Epithelial cell of proximal tubule (primary cell): Measurements from ENCODE around the gene WDR38. TPM values are rescaled to one million over a fixed set of nuclear protein-coding genes. Genes with fewer than 3 reads are reported as not detected.

Source experiments
- DNase-seq: peaks from one replicate; pipeline ENCODE4 v3.0.0-alpha.2; 2011; ENCODE audit warnings: low read depth
- H3K4me3 ChIP-seq: 2 replicates; pipeline ENCODE4 v1.5.1; 2011; ENCODE audit warnings: low read depth, mild to moderate bottlenecking, low read length
- total RNA-seq: library from RNA; depleted of rRNA; stranded (reverse); fragments of >200 nt; gene quantifications from 2 replicates; pipeline ENCODE4 v1.2.3, GENCODE V29; 2015
- TF ChIP-seq, protein P1 (sequence below): conservative IDR thresholded peaks from 2 replicates; pipeline ENCODE4 v1.5.1; 2012; ENCODE audit warnings: low read depth, mild to moderate bottlenecking, low read length

WDR38 gene
- total RNA-seq, 1 donor from 2014 or later: not detected

DNA sequence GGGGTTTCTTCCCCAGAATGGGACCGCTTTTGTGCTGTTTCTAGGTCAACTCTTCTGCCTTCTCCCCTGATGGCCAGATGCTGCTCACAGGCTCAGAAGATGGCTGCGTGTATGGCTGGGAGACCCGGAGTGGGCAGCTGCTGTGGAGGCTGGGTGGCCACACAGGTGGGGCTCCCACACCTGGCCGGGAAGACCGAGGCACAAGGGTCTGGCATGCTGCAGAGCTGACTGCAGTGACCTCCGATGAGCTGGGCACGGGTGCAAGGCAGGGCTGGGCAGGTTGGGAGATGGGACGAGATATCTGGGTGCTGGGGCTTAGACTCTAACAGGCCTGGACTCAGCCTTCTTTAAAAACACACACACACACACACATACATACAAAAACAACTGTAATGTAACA, 901 bp downstream of the WDR38 start:
- TF ChIP-seq, protein P1, sequence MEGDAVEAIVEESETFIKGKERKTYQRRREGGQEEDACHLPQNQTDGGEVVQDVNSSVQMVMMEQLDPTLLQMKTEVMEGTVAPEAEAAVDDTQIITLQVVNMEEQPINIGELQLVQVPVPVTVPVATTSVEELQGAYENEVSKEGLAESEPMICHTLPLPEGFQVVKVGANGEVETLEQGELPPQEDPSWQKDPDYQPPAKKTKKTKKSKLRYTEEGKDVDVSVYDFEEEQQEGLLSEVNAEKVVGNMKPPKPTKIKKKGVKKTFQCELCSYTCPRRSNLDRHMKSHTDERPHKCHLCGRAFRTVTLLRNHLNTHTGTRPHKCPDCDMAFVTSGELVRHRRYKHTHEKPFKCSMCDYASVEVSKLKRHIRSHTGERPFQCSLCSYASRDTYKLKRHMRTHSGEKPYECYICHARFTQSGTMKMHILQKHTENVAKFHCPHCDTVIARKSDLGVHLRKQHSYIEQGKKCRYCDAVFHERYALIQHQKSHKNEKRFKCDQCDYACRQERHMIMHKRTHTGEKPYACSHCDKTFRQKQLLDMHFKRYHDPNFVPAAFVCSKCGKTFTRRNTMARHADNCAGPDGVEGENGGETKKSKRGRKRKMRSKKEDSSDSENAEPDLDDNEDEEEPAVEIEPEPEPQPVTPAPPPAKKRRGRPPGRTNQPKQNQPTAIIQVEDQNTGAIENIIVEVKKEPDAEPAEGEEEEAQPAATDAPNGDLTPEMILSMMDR: no peak
- DNase-seq: no peak
- no peak overlapping the region for H3K4me3 ChIP-seq

DNA sequence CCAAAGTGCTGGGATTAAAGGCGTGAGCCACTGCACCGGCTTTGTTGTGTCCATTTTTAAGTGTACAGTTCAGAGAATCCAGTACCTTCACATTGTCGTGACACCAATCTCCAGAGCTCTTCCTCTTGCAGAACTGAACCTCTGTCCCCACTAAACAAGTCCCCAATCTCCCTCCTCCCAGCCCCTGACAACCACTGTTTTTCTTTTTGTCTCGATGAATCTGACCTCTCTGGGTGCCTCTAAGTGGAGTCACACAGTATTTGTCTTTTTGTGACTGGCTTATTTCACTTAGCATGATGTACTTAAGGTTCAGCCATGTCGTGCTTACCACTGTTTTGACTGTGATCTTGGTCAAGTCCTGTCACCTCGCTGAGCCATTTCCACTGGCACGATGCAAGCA, 1.6 kb downstream of the WDR38 start:
- H3K4me3 ChIP-seq: no peak overlapping the region
- no peak for DNase-seq
- TF ChIP-seq, protein P1: no peak

DNA sequence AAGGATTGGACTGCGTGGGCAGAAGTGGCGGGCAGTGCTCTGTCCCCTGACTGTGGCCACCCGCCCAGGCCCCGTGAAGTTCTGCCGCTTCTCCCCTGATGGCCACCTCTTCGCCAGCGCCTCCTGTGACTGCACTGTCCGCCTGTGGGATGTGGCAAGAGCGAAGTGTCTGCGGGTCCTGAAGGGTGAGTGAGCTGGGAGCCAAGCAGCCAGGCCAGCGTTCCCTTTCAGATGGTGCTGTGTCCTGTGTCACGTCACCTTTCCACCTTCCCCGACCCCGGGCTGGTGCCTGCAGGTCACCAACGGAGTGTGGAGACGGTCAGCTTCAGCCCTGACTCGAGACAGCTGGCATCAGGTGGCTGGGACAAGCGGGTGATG, 2.3 kb downstream of the WDR38 start:
- H3K4me3 ChIP-seq: no peak overlapping the region
- TF ChIP-seq, protein P1: no peak
- no peak for DNase-seq

DNA sequence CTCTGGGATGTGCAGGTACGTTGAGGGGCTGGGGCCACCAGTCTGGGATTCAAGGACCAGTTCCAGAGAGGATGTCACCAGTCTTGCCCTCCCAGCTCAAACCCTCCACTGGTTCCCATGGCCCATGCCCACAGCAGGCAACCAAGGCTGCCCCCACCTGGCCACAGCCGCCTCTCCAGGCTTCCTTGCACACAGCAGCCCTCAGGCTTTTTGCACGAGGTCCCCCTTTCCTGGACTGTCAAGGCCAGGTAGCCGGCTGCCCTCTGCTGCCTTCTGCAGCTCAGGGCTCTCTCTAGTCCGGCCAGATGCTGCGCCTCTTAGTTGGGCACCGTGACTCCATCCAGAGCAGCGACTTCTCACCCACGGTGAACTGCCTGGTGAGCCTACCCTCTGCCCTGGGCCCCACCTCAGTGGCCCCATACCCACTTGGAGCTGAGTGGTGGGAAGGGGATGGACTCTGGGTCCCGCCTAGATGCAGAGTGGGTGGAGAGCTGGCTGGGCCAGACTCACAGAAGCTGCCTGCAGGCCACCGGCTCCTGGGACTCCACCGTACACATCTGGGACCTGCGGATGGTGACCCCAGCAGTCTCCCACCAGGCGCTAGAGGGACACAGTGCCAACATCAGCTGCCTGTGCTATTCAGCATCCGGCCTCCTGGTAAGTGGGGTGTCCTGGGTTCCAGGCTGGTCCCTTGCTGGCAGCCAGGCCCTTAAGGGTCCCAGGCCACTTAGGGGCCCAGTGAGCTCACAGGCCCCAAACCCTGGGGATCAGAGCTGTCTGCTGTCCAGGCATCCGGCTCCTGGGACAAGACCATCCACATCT, 2.9 kb downstream of the WDR38 start:
- no peak for DNase-seq
- no peak overlapping the region for H3K4me3 ChIP-seq
- TF ChIP-seq, protein P1: peak; percentile 45

DNA sequence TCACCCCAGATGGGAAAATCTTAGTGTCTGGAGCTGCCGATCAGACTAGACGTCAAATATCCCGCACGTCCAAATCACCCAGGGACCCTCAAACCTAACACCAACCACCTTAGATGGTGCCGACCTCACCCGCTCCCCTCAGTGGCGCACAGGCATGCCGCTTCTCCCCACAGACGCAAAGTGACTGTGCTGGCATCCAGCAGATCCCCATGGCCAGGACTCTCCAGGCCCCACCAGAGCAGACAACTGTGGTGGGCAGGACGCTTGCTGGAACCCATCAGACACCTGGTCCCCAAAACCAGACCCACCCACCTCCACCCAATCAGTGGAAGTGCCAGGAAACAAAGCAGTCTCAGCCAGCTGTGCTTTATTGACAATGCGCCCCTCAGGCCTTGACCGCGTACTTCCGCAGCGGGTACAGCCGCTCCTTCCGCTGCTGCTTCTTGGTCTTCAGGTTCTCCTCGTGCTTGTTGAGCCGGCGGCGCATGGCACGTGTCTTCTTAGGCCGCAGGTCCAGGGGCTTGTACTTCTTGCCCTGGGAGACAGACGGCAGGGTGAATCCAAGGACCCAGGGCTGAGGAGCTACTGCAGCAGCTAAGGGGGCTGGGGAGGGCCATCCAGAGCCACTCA, 4.4 kb downstream of the WDR38 start:
- no peak overlapping the region for H3K4me3 ChIP-seq

DNA sequence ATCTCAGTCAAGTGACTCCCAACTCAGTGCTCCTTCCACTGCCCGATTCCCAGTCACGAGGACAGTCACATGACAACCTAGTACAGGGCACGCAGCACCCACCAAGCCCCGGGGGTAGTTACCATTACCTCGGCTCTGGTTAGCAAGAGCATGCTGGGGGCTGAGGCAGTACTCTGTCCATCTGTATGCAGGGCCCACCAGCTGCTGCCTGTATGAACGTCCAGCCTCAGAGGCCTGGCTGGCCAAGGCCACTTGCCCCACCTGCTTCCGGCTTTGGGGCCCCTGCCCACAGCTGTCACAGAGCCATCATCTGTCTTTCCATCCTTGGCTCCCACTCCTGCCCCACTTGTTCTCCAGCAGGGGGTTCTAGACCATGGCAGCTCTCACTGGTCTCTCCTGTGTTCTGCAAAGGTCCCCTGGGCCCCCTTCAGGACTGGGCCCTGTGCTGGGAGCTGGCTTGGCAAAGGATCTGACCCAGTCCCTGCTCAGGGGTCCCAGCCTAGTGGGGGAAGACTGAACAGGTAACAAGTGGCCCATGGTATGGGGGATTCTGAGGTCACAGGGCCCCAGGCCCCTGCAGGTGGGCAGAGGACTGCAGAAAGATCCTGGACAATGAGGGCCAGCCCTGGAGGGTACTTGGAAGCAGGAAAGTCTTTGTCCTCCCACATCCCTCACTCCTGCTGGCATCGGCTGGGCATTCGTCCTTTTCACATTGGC, 5.2 kb downstream of the WDR38 start:
- H3K4me3 ChIP-seq: no peak overlapping the region
- no peak for DNase-seq
- TF ChIP-seq, protein P1: no peak

More for the DNA sequence above, 4.4 kb downstream of the WDR38 start:
- TF ChIP-seq, protein P1: no peak
- DNase-seq: no peak
